B cell (primary cell): ENCODE results near the gene ANKRD33B. TPM values are rescaled to one million over a fixed set of nuclear protein-coding genes. Genes with fewer than 3 reads are reported as not detected.
"Not testable (repeated sequence)": the region's sequence is repeated elsewhere in the genome, so short reads cannot be mapped to it uniquely, and the experiment has no call there.

Experiments
- ATAC-seq: fragments of 200-7000 bp; cut with Tn5 transposase; one replicate; pipeline ENCODE4 v1.10.0; 2021; ENCODE audit warnings: low read depth, mild to moderate bottlenecking, moderate number of reproducible peaks, moderate library complexity
- CTCF ChIA-PET: fragments of 350-600 bp; sonication (Branson Sonifier 250); formaldehyde crosslinking; loops from one replicate; lab custom pipeline; 2021; ENCODE audit warnings: antibody characterized with exemption, inconsistent platforms; lab: Charles Lee
- POLR2A ChIA-PET: fragments of 350-600 bp; sonication (Branson Sonifier 250); formaldehyde crosslinking; loops from one replicate; lab custom pipeline; 2021; ENCODE audit warnings: antibody characterized with exemption; lab: Charles Lee
- DNase-seq: peaks from one replicate; pipeline ENCODE4 v3.0.0; 2013
- H2AFZ ChIP-seq: 2 replicates; pipeline ENCODE4 v1.6.1; 2012; ENCODE audit warnings: mild to moderate bottlenecking, low read depth, low read length; ENCODE audit not compliant: insufficient read depth, poor library complexity, severe bottlenecking
- H3K27ac ChIP-seq, 2 donors: 1 replicate in 1 of 2; 2 replicates in 1 of 2; pipeline ENCODE4 v1.5.1; 2012 to 2013; ENCODE audit warnings: low read length in 2 of 2, mild to moderate bottlenecking in 2 of 2, moderate library complexity in 1 of 2
- H3K27me3 ChIP-seq, 4 experiments: fragments of 200-600 bp in 1 of 4; sonication (generic) in 1 of 4; replicated peaks in 1 of 4; 1 replicate in 2 of 4; 2 replicates in 2 of 4; pipeline versions ENCODE4 v1.6.1 to v1.7.0; 2013 to 2016; ENCODE audit warnings: low read length in 3 of 4, mild to moderate bottlenecking in 2 of 4, mixed read lengths in 1 of 4, moderate library complexity in 1 of 4; ENCODE audit not compliant: insufficient read depth in 4 of 4, control insufficient read depth in 3 of 4; ENCODE audit errors: control extremely low read depth in 1 of 4
- H3K36me3 ChIP-seq, 2 experiments: replicated peaks in 1 of 2; 1 replicate in 1 of 2; 2 replicates in 1 of 2; pipeline versions ENCODE4 v1.6.1 to v1.7.1; 2013; ENCODE audit warnings: low read length in 1 of 2; ENCODE audit not compliant: insufficient read depth in 2 of 2, control insufficient read depth in 1 of 2; ENCODE audit errors: control extremely low read depth in 1 of 2, extremely low read depth in 1 of 2
- H3K4me1 ChIP-seq, 2 donors: fragments of 200-600 bp in 1 of 2; sonication (generic) in 1 of 2; 1 replicate in 1 of 2; 2 replicates in 1 of 2; pipeline versions ENCODE4 v1.5.1 to v1.6.1; 2013 to 2017; ENCODE audit warnings: low read length in 2 of 2; ENCODE audit not compliant: control insufficient read depth in 2 of 2, insufficient read depth in 2 of 2
- H3K4me2 ChIP-seq: replicated peaks from 2 replicates; pipeline ENCODE3; 2012; ENCODE audit warnings: mild to moderate bottlenecking, low read depth, low read length; ENCODE audit not compliant: poor library complexity, severe bottlenecking
- H3K4me3 ChIP-seq, 5 experiments: fragments of 200-600 bp in 1 of 5; sonication (generic) in 1 of 5; 1 replicate in 3 of 5; 2 replicates in 2 of 5; pipeline versions ENCODE4 v1.5.1 to v1.7.0; 2011 to 2016; ENCODE audit warnings: low read length in 4 of 5, mild to moderate bottlenecking in 4 of 5, low read depth in 2 of 5, control low read depth in 1 of 5, moderate library complexity in 1 of 5; ENCODE audit not compliant: insufficient read depth in 1 of 5; ENCODE audit errors: control extremely low read depth in 1 of 5, extremely low read depth in 1 of 5
- H3K79me2 ChIP-seq: fragments of 200-600 bp; sonication (generic); one replicate; pipeline ENCODE4 v1.6.0; 2016; ENCODE audit warnings: low read length; ENCODE audit not compliant: control insufficient read depth, insufficient read depth
- H3K9ac ChIP-seq: fragments of 200-600 bp; sonication (generic); 2 replicates; pipeline ENCODE4 v1.6.1; 2017; ENCODE audit warnings: mild to moderate bottlenecking, low read length, moderate library complexity
- H3K9me3 ChIP-seq, 3 donors: one replicate each; pipeline versions ENCODE4 v1.6.1 to v1.7.1; 2013; ENCODE audit warnings: low read length in 2 of 3; ENCODE audit not compliant: control insufficient read depth in 2 of 3, insufficient read depth in 1 of 3; ENCODE audit errors: control extremely low read depth in 1 of 3
- H4K20me1 ChIP-seq: 2 replicates; pipeline ENCODE4 v1.6.0; 2012; ENCODE audit warnings: mild to moderate bottlenecking, low read length; ENCODE audit not compliant: insufficient read depth, control insufficient read depth, poor library complexity, severe bottlenecking
- H3K27ac Mint-ChIP-seq: one replicate; pipeline ENCODE4 v1.8.0; 2021; ENCODE audit warnings: mixed read lengths
- H3K27me3 Mint-ChIP-seq: one replicate; pipeline ENCODE4 v1.8.0; 2021; ENCODE audit warnings: mixed read lengths
- H3K4me1 Mint-ChIP-seq: one replicate; pipeline ENCODE4 v1.8.0; 2021; ENCODE audit warnings: mixed read lengths
- H3K4me3 Mint-ChIP-seq: one replicate; pipeline ENCODE4 v1.8.0; 2021; ENCODE audit warnings: mixed read lengths
- H3K9me3 Mint-ChIP-seq: one replicate; pipeline ENCODE4 v1.8.0; 2022; ENCODE audit warnings: mixed read lengths; ENCODE audit not compliant: insufficient read depth
- CTCF ChIP-seq: fragments of 200-600 bp; IDR thresholded peaks from one replicate; pipeline ENCODE4 v1.8.0; 2022; ENCODE audit warnings: antibody characterized with exemption, mild to moderate bottlenecking
- EZH2 ChIP-seq: IDR thresholded peaks from 2 replicates; pipeline ENCODE4 v1.6.1; 2012; ENCODE audit warnings: borderline replicate concordance, low read depth, mild to moderate bottlenecking, moderate library complexity, low read length; ENCODE audit not compliant: insufficient read depth, poor library complexity, severe bottlenecking
- WGBS: methylation state at CpG from one replicate; pipeline ENCODE4 v1.1.5; 2013; ENCODE audit warnings: missing lambda C conversion rate; ENCODE audit not compliant: insufficient coverage; 5-methylcytosine and 5-hydroxymethylcytosine counted together
- intact Hi-C: fragments of 100-400 bp; cut with micrococcal nuclease; formaldehyde crosslinking; loops from one replicate; pipeline ENCODE4 v1.10.0; 2022
- polyA minus RNA-seq: library from RNA; depleted of rRNA, polyadenylated mRNA; stranded (reverse); fragments of >200 nt; gene quantifications from 2 replicates; pipeline ENCODE4 v1.2.3, GENCODE V29; 2012
- polyA plus RNA-seq: library from polyadenylated mRNA; depleted of rRNA; stranded (reverse); fragments of >200 nt; gene quantifications from 2 replicates; pipeline ENCODE4 v1.2.3, GENCODE V29; 2012
- total RNA-seq, 2 donors: library from RNA; stranded (reverse); fragments of 120-200 nt in 1 of 2; gene quantifications; 1 replicate in 1 of 2; 2 replicates in 1 of 2; pipeline versions ENCODE4 v1.2.3 to v1.2.4, GENCODE V29; 2013 to 2022

The ANKRD33B gene
- total RNA-seq (23.4 and 24.8 TPM in 2 replicates), polyA plus RNA-seq (2.9 and 6.9 TPM in 2 replicates), polyA minus RNA-seq (11.1 and 18.9 TPM in 2 replicates)
- total RNA-seq (2013): 4.3 TPM

- peak within 1 kb of the TSS; percentile 76 to 96 for H3K27ac ChIP-seq
- WGBS: under 1% methylated on average over 116 of the region's 119 CpGs
- no peaks in the 10 kb centered on the region for H3K9me3 Mint-ChIP-seq
Observed at GRCh38 chr5:10563945-10564837, at the start of gene ANKRD33B. ANKRD33B (plus strand) TSS chr5:10564070; CDS start chr5:10564468, 398 bp downstream.

GRCh38 chr5:10514572-10514971 lies 49.3 kb upstream of the ANKRD33B start:
- H3K9ac ChIP-seq, H3K27me3 Mint-ChIP-seq, H3K9me3 Mint-ChIP-seq, CTCF ChIA-PET, H3K79me2 ChIP-seq, DNase-seq, H3K27ac ChIP-seq, H3K4me3 Mint-ChIP-seq, H3K4me3 ChIP-seq, H2AFZ ChIP-seq, H3K4me1 Mint-ChIP-seq, H3K36me3 ChIP-seq, H3K27me3 ChIP-seq, POLR2A ChIA-PET, intact Hi-C loops, H4K20me1 ChIP-seq, ATAC-seq, H3K4me2 ChIP-seq, H3K4me1 ChIP-seq, H3K9me3 ChIP-seq, H3K27ac Mint-ChIP-seq: not testable (repeated sequence)
- no CpG with 5 or more reads among the region's 8 CpGs for WGBS

More at GRCh38 chr5:10563945-10564837, at the start of gene ANKRD33B:
- Histone ChIP-seq H3K4me1 (peaks cover 42 to 51% of the 10 kb centered on the region in 2 donors), H3K4me2 (peak within 1 kb of the TSS; percentile 99), H2AFZ (peak within 1 kb of the TSS; percentile 59), H3K36me3 (no peaks in the 10 kb centered on the region), H3K79me2 (peaks cover 48% of the 10 kb centered on the region), H3K27me3 (no peaks in the 10 kb centered on the region), H3K9ac (peak within 1 kb of the TSS; percentile 88), H3K9me3 (peaks cover 0 to 12% (median 0%) of the 10 kb centered on the region in 3 donors), H4K20me1 (peaks cover 13% of the 10 kb centered on the region), H3K4me3 (peak within 1 kb of the TSS; percentile 64 to 84 (median 75))
- Mint-ChIP-seq H3K27me3 (no peaks in the 10 kb centered on the region), H3K4me3 (peak within 1 kb of the TSS; percentile 93), H3K4me1 (peaks cover 61% of the 10 kb centered on the region), H3K27ac (peak within 1 kb of the TSS; percentile 90)
- POLR2A ChIA-PET: interaction anchor here (0.7 to 1.4 kb wide), 10 partner anchors 13 to 211 kb away, joined by 3 to 8 read pairs (median 4); partner anchors contain the start of gene MARCHF6
- TF ChIP-seq EZH2 (no peak), CTCF (no peak)
- intact Hi-C loops: loop anchor here (1.0 to 5.0 kb wide), 6 partner anchors 15 to 122 kb away; partner anchors contain the start of gene ROPN1L
- peak; percentile 74 for ATAC-seq
- peak; percentile 91 for DNase-seq
- CTCF ChIA-PET: interaction anchor here (0.8 to 1.0 kb wide), 3 partner anchors 15 to 112 kb away, joined by 3 to 4 read pairs (median 3); no protein-coding TSS in a partner anchor
